ENCODE data around the gene PPT2.

The PPT2 gene

DNA sequence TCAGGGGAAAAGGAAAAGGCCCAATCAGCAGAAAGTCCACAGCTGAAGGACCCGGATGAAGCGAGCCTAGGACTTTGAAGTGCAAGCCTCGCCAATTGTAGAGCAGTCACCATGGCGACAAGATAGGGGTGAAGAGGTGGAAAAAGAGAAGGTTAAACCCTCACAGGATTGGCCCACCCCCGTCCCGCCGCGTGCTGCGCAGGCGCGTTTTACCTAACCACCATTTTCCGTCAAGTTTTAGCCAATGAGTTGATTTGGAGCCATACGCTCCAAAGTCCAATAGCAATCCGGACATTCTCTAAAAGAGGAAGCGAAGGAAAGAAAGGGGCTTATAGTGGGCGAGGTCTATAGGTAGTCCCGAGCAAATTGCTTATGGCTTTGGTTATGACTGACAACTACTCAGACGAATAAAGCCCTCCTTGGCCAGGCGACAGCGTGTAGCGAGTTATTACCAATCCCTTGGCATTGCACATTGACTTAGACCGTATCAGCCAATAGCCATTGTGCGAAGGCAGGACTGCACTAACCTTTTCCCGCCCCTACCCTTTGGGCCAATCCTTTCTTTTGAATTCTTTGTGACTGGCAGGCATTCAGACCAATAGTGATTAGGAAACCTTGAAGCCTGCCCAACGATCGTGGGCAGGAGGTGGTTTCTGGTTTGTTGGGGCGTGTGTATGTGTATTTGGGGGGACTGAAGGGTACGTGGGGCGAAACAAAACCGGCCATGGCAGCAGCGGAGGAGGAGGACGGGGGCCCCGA, 24.0 kb downstream of the PPT2 start, which contains the start of gene RNF5:
RNF5 (plus strand) TSS at position 618 of the 759 bp plus-strand sequence; CDS start at position 725, 107 bp downstream.
- no peaks in the 10 kb centered on the region for H3K36me3 ChIP-seq (replicated peaks; ENCODE audit: insufficient read depth, low read length)
- peak within 1 kb of the TSS; percentile 79 for H2AFZ ChIP-seq (ENCODE audit: low read length)
- TF ChIP-seq EZH2 (optimal IDR thresholded peaks at IDR 0.05; ENCODE audit: low read depth, low read length): no peak
- H3K27ac ChIP-seq (ENCODE audit: low read length): peak within 1 kb of the TSS; percentile 96
- no peaks in the 10 kb centered on the region for H3K9me3 ChIP-seq (replicated peaks; ENCODE audit: insufficient read depth, low read length)
- H4K20me1 ChIP-seq (ENCODE audit: insufficient read depth, low read length): no peaks in the 10 kb centered on the region
- peaks cover 21% of the 10 kb centered on the region for H3K4me1 ChIP-seq (ENCODE audit: low read length)
- no peaks in the 10 kb centered on the region for H3K9me2 ChIP-seq (replicated peaks; ENCODE audit: insufficient read depth, low read length)
- no peaks in the 10 kb centered on the region for H3K27me3 ChIP-seq (replicated peaks; ENCODE audit: insufficient read depth, low read length)
- H3K4me2 ChIP-seq (ENCODE audit: low read depth, low read length): peak within 1 kb of the TSS; percentile 97
- peak within 1 kb of the TSS; percentile 70 for H3K9ac ChIP-seq (ENCODE audit: low read length)
- H3K79me2 ChIP-seq (ENCODE audit: low read length): peaks cover 17% of the 10 kb centered on the region
- peaks cover 19% of the 10 kb centered on the region for H3F3A ChIP-seq (ENCODE audit: insufficient read depth, low read length)
- peak; percentile 99 for DNase-seq
- H3K4me3 ChIP-seq (ENCODE audit: low read length): peak within 1 kb of the TSS; percentile 82

DNA sequence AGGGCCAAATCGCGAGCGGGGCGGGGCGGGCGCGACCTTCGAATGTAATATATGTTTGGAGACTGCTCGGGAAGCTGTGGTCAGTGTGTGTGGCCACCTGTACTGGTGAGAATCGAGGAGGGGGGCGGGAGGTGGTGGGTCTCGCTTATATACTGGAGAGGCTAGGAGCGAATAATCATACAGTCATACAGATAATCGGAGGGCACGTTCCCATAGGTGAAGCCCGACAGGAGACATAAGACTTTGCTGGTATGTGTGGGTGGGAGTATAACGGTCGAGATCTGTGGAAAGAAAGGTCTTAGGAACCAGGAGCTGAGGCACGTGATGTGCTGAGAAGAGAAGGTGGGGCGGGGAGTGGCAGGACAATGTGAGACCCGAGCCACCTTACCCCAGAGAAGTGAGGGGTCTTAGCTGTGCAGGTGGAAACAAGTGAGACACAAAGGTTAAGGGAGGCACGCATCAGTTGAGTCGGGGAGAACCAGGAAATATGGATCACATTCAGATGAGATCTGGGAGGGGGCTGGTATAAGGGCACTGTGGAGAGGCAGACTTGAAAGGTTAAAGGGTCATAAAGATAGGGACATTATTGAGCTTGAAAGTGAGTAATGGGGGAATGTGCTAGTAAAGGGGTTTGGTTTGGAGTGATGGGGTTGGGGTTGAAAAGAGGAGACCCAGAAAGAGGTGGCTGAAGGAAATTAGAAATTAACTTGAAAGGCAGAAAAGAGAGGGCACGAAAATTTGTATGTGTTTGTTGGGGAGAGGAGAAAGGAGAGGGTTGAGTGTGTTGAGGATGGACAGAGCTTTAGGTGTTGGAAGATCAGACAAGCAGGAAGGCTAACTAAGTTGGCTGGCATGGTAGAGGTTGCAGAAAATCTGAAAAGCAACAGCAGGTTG, 24.9 kb downstream of the PPT2 start:
- no peaks in the 10 kb centered on the region for H4K20me1 ChIP-seq (ENCODE audit: insufficient read depth, low read length)
- peaks cover 21% of the 10 kb centered on the region for H3K4me1 ChIP-seq (ENCODE audit: low read length)
- peaks cover 19% of the 10 kb centered on the region for H3F3A ChIP-seq (ENCODE audit: insufficient read depth, low read length)
- peak overlapping the region; percentile 59 for H2AFZ ChIP-seq (ENCODE audit: low read length)
- H3K27ac ChIP-seq (ENCODE audit: low read length): peak overlapping the region; percentile 96; the same call in 1 of the 2 replicates
- peaks cover 17% of the 10 kb centered on the region for H3K79me2 ChIP-seq (ENCODE audit: low read length)
- TF ChIP-seq, protein P1, sequence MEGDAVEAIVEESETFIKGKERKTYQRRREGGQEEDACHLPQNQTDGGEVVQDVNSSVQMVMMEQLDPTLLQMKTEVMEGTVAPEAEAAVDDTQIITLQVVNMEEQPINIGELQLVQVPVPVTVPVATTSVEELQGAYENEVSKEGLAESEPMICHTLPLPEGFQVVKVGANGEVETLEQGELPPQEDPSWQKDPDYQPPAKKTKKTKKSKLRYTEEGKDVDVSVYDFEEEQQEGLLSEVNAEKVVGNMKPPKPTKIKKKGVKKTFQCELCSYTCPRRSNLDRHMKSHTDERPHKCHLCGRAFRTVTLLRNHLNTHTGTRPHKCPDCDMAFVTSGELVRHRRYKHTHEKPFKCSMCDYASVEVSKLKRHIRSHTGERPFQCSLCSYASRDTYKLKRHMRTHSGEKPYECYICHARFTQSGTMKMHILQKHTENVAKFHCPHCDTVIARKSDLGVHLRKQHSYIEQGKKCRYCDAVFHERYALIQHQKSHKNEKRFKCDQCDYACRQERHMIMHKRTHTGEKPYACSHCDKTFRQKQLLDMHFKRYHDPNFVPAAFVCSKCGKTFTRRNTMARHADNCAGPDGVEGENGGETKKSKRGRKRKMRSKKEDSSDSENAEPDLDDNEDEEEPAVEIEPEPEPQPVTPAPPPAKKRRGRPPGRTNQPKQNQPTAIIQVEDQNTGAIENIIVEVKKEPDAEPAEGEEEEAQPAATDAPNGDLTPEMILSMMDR (IDR thresholded peaks at IDR 0.05; ENCODE audit: low read length): no peak
- no peak for TF ChIP-seq EZH2phosphoT487 (IDR thresholded peaks at IDR 0.05; ENCODE audit: low read length)
- no peak for TF ChIP-seq EZH2 (optimal IDR thresholded peaks at IDR 0.05; ENCODE audit: low read depth, low read length)
- H3K9me2 ChIP-seq (replicated peaks; ENCODE audit: insufficient read depth, low read length): no peaks in the 10 kb centered on the region
- peak overlapping the region; percentile 70 for H3K9ac ChIP-seq (ENCODE audit: low read length)
- no peaks in the 10 kb centered on the region for H3K27me3 ChIP-seq (replicated peaks; ENCODE audit: insufficient read depth, low read length)
- peak overlapping the region; percentile 82 for H3K4me3 ChIP-seq (ENCODE audit: low read length)
- peak overlapping the region; percentile 97 for H3K4me2 ChIP-seq (ENCODE audit: low read depth, low read length)
- H3K9me3 ChIP-seq (replicated peaks; ENCODE audit: insufficient read depth, low read length): no peaks in the 10 kb centered on the region
- no peak for DNase-seq
- no peaks in the 10 kb centered on the region for H3K36me3 ChIP-seq (replicated peaks; ENCODE audit: insufficient read depth, low read length)

DNA sequence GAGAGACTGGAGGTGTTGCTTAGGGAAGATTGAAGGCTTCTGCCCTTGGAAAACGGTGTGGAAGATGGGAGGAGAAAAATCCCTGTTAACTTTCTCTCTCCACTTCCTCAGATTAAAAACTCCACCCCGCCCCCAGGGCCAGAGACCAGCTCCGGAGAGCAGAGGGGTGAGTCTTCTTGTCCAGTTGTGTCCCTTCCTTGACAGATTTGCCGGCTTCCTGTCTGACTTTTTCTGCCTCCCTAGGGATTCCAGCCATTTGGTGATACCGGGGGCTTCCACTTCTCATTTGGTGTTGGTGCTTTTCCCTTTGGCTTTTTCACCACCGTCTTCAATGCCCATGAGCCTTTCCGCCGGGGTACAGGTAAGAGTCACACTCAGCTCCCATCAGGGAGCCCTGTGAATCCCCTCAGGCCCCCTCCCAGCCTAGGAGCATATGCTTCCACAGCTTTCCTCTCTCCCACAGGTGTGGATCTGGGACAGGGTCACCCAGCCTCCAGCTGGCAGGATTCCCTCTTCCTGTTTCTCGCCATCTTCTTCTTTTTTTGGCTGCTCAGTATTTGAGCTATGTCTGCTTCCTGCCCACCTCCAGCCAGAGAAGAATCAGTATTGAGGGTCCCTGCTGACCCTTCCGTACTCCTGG, 25.9 kb downstream of the PPT2 start:
- Histone ChIP-seq H3K27ac (ENCODE audit: low read length) (no peak overlapping the region), H3K9me2 (replicated peaks; ENCODE audit: insufficient read depth, low read length) (no peaks in the 10 kb centered on the region), H4K20me1 (ENCODE audit: insufficient read depth, low read length) (no peaks in the 10 kb centered on the region), H3K79me2 (ENCODE audit: low read length) (peaks cover 15% of the 10 kb centered on the region), H3K4me1 (ENCODE audit: low read length) (peaks cover 21% of the 10 kb centered on the region), H3K9me3 (replicated peaks; ENCODE audit: insufficient read depth, low read length) (no peaks in the 10 kb centered on the region), H3F3A (ENCODE audit: insufficient read depth, low read length) (peaks cover 19% of the 10 kb centered on the region), H3K36me3 (replicated peaks; ENCODE audit: insufficient read depth, low read length) (no peaks in the 10 kb centered on the region), H2AFZ (ENCODE audit: low read length) (no peak overlapping the region), H3K27me3 (replicated peaks; ENCODE audit: insufficient read depth, low read length) (no peaks in the 10 kb centered on the region), H3K4me2 (ENCODE audit: low read depth, low read length) (no peak overlapping the region), H3K9ac (ENCODE audit: low read length) (no peak overlapping the region), H3K4me3 (ENCODE audit: low read length) (no peak overlapping the region)
- TF ChIP-seq, protein P1 (IDR thresholded peaks at IDR 0.05; ENCODE audit: low read length): no peak
- TF ChIP-seq EZH2 (optimal IDR thresholded peaks at IDR 0.05; ENCODE audit: low read depth, low read length): no peak
- TF ChIP-seq EZH2phosphoT487 (IDR thresholded peaks at IDR 0.05; ENCODE audit: low read length): no peak
- no peak for DNase-seq
